GM10847 (cell line): ENCODE data around the gene TSPAN15.

Experiments used
- POLR2A ChIP-seq: IDR thresholded peaks from 2 replicates; pipeline ENCODE4 v1.6.1; 2011; ENCODE audit not compliant: insufficient read length; ENCODE audit errors: extremely low read depth

The TSPAN15 gene

DNA sequence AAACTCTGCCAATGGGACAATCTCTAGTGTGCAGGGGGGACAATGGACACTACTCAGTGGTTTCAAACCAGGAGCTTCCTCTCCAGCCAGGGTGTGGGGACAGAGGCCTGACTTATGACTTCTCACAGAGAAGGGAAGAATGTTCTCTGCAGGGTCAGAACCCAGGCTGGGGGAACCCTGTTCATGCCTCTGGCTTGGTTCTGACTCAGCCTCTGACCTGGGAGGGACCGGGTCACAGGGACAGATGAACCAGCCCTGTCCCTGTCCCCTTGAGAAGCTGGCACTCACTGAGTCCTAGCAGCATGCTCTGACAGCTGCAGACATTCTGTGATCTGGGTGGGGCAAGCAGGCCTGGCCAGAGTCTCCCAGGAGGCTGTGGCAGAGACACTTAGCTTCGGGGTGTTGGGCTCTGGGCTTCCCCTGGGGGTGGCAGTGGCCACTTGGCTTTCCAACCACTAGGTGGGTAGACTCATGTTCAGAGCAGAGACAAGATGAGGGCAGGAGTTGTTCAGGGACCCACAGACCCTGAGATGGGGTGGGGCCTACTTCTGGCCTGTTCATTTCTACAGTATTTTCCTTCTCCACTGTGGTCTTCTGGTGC, 13.6 kb downstream of the TSPAN15 start:
- TF ChIP-seq POLR2A: no peak

DNA sequence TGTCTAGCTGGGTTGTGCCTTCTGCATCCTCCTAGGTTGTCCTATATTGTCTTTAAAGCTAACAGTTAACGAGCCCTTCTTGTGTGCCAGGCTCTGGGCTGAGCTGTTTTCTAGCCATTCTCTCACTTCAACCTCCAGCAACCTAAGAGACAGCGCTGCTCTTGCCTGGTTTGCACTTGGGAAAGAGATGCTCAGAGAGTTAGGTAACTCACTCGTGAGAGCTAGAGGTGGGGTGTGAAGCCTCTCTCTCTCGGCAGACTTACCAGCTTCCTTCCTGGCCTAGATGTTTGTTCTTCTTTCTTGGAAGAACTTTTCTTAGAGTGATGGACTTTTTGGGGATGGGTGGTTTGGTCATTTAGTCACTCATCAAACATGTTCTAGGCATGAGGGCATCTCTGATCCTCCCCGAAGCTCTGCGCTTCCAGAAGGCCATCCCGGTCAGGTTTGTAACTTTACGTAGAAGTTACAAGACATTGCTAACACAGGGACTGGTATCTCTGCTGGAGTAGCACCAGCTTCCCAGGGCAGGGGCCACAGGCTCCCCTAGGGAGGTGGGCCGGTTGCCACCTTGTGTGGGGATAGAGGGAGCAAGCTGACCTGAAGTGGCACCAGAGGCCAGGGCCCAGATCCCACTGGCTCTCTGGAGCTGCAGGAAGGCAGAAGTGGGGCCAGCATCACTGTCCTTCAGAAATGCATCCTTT, 14.3 kb downstream of the TSPAN15 start:
- TF ChIP-seq POLR2A: no peak

DNA sequence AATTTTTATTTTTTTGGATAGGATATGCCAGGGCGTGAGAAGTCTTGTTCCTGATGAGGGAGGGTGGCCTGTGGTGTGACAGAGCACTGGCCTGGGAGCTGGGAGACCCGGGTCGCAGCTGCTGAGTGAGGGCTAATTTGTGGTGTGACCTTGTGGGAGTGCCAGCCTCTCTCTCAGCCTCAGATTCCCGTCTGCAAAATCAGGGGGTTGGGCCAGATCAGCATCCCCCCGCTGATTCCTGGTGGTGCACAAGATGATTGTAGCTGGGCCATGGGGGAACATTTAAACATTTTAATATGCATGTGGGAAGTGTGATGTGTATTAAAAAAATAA, 14.9 kb downstream of the TSPAN15 start:
- no peak for TF ChIP-seq POLR2A

DNA sequence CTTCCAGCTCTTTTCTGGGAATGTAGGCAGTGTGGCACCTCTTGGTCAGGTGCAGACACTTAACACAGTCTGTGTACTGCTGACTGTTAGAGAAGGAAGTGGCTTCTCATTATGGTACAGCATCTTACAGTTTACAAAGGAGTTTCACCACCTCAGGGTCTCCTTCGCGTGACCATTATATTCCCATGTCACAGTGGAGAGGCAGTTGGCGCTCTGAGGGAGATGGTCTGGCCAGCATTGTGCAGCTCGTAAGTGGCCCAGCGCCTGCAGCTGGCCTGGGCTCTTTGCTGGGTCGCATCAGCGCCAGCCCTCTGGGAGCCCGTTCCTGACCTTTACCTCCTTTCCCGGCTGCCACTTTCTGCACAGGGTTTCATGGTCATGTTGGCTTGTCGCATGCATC, 15.4 kb downstream of the TSPAN15 start:
- no peak for TF ChIP-seq POLR2A

DNA sequence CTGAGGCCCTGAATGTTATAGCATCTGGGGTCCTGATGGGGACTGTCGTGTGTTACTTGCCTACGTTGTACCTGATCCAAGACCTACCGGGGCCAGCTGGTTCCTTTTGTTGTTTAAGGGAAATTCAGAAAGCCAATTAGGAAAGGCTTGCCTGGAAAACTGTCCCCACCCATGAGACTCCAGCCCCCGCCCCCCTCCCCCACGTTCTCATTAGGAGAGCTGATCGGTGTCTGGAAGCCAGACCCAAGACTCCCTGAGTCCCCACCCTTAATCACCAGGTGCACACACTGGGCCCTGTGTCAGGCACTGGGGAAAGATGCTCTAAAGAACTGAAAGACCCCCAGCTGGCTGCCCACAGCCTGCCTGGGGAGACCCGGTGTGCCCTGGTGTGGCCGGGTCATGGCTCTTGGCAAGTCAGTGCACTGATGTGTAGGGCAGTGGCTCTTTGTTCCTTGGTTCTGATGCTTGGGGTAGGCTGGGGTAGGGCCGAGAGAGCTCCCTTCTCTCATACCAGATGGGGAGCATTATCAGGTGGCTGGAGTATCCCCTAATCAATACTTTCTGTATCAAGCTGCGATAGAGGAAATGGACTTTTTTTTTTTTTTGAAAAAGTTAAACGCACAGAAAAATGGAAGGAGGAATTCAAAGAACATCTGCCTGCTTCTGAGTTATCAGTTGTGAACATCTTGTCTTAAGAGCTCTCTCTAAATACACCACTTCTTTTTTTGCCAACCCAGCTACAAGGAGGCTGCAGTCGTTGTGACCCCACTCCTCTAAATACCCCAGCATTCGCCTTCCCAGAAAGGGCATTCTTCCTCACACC, 16.9 kb downstream of the TSPAN15 start:
- TF ChIP-seq POLR2A: no peak

DNA sequence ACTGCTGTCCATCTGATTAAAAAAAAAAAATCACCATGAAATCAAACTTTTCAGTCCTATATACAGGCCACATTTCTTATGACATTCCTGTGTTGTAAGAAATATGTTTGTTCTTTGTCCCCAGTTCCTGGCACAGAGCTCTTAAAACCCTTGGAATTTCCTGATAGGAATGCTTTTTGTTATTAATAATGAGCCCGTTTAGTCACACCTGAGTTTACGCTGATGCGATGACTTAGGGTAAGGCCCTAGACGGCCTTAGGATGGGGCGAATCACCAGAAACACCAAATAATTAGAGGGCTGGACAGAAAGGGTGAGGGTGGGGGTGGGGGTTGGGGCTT, 17.5 kb downstream of the TSPAN15 start:
- no peak for TF ChIP-seq POLR2A

DNA sequence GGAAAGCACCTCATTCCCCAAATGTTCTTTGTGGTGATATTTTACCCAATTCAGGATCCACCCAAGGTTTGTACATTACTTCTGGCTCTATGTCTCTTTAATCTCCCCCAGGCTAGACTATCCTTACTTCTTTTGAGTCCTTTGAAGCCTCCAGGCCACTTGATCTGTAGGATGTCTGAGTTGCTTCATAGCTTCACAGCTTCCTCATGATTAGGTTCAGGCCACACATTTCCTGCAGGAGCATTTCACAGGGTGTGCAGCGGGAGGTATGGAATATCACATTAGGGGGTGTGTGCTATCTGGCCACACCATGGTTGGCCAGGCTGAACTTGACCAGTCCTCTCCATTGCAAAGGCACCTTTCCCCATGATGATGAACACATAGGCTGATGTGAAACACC, 18.7 kb downstream of the TSPAN15 start:
- no peak for TF ChIP-seq POLR2A

DNA sequence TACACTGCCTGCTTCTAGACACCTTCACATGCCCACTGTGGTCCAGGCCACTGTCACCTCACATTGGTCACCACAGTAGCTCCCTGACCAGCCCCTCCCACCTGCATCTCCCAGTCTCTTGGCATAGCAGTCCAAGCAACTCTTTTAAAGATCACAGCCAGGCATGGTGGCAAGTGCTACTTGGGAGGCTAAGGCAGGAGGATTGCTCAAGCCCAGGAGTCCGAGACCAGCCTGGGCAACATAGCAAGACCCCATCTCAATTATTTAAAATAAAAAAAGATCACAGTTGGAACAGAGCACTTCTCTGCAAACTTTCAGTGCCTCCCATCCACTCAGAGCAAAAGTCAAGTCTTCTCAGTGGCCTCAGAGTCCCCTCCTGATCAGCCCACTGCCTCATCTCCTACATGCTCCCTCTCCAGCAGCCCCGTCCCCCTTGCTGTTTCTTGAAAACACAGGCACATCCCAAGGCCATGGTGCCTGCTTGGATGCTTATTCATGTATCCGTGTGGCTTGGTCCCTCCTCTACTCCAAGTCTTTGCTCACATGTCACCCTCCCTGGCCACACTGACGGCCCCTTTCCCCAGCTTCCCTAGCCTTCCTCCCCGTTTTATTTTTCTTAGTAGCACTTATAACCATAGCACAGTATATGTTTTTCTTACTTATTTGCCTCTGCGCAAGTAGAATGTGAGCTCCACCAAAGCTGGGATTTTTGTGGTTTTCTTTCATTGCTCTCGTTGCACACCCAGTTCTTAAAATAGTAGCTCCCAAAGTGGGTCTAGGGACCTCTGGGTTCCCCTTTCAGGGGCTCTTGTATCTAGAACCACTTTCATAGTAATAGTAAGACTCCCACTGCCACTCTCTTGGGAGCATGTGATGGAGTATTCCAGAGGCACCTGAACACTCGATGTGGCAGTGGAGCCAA, 19.5 kb downstream of the TSPAN15 start:
- TF ChIP-seq POLR2A: no peak

DNA sequence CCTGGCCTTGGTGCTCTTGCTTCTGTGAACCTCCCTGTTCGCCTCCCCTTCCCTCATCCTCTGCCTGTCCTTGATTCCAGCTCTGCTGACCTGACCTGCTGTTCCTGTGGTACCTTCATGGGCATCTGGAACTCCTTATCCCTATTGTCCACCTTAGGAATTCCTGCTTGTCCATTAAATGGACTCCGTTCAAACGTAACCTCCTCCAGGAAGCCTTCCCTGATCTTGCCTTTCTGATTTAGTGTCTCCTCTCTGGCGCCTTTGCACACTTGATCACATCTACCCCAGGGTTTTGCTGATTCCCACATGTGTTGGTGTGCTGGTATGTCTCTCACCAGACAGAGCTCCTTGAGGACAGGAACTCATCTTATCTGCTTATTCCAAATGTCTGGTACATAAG, 20.9 kb downstream of the TSPAN15 start:
- TF ChIP-seq POLR2A: no peak

DNA sequence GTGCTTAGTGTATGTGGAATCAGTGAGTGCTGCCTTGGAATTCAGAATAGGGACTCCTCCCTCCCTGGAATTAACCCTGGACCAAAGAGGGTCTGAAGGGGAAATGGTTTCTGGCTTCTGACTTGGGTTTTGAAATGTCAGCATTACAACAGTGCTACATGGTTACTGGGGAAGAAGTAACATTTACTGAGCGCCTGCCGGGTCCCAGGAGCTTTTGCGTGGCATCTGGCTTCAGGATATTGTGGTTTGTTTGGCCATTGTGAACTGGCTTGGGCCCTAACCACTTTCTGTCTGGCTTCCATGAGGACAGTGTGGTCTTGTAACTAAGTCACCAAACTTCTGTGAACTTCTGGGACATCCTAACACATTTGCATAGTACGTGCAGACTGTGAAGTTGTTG, 21.3 kb downstream of the TSPAN15 start:
- no peak for TF ChIP-seq POLR2A

DNA sequence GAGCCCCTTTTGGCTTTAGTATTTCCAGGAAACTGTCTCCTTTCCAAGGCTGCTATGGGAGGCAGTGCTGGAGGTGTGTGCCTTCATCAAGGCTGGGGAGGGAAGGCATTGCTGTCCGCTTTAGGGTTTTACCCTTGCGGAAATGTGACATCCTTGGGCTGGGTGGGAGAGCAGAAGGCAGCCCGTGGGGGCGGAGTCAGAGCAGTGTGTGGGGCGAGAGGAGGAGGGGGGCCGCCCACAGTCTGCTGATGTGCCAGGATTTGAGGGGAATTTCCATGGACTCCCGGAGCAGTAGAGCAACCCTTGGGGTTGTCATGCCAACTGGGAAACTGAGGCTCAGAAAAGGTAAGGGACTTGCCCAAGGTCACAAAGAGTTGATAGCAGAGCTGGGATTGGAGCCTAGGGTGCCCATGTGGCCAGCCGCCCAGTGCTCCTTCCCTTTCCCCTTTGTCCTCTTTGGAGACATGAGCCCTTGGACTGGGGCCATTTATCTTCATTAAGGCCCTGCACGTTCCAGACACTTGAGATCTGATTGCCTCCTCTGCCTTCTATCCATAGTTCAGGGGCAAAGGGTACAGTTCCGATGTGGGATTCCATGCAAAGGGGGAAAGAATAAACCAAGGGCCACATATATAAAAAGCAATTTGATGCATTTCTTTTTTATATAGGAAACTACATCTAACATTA, 22.2 kb downstream of the TSPAN15 start:
- no peak for TF ChIP-seq POLR2A

DNA sequence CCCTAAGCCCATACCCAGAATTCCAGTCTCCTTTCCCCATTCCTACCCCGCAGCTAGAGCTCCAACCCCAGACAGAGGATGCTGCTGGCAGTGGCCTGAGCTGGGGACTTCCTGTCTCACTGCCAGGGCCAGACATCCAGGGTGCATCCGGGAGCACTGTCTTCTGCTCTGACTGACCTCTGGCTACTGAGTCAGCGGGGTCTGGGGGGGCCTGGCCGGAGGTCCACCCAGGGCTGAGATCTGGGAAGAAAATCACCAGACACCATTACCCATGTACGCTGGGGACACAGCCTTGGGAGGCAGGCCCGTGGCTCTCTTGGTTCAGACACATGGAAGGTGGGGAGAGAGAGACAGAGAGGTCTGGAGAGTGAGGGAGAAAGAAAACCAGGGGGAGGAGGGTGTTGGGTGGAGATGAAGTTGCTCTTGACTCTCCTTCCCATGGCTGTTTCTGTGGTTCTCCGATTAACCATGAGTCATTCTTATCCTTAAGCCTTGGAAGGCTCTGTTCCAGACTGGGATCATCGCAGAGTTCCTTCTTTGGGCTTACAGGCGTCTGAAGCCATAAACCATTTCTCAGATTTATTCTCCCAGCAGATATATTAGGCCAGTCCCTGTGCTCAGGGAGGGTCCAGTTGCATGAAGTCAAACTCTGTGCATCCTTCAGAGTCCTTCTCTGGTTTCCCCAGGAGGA, 23.6 kb downstream of the TSPAN15 start:
- no peak for TF ChIP-seq POLR2A

DNA sequence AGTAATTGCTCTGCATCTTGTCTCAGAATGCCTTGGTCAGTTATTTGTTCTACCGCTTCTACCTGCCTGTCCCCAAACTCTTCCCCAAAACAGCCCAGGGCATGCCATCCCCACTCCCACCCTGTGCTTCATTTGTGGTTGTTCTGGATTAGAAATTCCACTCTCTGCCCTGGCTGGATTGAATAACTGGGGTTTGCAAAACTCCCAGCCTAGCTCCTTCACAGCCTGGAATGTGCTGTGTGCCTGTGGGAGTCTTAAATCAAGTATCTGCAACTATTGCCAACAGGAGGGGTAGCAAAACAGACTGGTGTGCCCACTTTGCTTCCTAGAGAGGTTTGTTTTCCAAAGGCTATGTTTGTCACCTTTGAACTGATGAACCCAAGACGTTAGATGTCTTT, 24.2 kb downstream of the TSPAN15 start:
- no peak for TF ChIP-seq POLR2A

DNA sequence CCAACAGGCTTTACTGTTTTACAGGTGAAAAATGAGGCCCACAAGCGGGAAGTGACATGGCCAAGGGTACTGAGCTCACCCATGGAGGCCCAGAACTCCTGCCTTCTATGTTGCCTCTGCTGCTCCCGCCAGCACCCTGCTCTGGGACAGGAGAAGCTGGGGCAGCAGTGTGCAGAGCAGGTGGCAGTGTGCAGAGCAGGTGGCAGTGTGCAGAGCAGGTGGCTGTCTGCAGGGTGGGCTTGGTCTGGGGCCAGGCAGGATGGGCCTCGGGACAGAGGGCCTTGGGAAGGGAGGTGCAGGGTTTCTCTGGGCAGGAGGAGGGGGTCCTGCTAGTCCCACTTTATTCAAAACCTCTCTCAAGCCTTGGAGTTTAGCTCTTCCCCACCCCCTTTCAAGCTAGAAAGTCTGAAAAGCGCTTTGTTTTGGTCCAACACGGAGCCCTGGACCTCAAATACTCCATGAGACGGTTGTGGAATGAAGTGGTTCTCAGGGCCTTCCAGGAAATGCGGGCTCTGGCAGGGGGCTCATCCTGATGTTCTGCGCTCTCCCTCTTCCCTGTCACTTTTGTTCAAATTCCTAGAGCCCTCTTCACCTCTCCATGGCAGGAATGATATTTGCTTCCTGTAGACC, 26.8 kb downstream of the TSPAN15 start:
- no peak for TF ChIP-seq POLR2A
